Right renal cortex interstitium (tissue), 3 donors: Measurements from ENCODE around the gene MAX. TPM values are rescaled to one million over a fixed set of nuclear protein-coding genes. Genes with fewer than 3 reads are reported as not detected.
"Not testable (repeated sequence)": the region's sequence is repeated elsewhere in the genome, so short reads cannot be mapped to it uniquely, and the experiment has no call there.

Experiments
- DNase-seq, 3 donors: peaks; one replicate each; pipeline ENCODE4 v3.0.0-alpha.2; 2013; ENCODE audit warnings: low read depth in 3 of 3, low spot score in 2 of 3
- polyA plus RNA-seq, 3 donors: library from polyadenylated mRNA; unstranded; fragments of 120-200 nt; gene quantifications; one replicate each; pipeline ENCODE4 v1.2.1, GENCODE V29; 2013; ENCODE audit not compliant: insufficient read length in 3 of 3

MAX gene
- polyA plus RNA-seq, 3 donors = 55.5 to 62.5 (median 61.5) TPM

- DNase-seq = no peak
Observed at GRCh38 chr14:65041434-65041915, 60.8 kb downstream of the MAX start.

DNA sequence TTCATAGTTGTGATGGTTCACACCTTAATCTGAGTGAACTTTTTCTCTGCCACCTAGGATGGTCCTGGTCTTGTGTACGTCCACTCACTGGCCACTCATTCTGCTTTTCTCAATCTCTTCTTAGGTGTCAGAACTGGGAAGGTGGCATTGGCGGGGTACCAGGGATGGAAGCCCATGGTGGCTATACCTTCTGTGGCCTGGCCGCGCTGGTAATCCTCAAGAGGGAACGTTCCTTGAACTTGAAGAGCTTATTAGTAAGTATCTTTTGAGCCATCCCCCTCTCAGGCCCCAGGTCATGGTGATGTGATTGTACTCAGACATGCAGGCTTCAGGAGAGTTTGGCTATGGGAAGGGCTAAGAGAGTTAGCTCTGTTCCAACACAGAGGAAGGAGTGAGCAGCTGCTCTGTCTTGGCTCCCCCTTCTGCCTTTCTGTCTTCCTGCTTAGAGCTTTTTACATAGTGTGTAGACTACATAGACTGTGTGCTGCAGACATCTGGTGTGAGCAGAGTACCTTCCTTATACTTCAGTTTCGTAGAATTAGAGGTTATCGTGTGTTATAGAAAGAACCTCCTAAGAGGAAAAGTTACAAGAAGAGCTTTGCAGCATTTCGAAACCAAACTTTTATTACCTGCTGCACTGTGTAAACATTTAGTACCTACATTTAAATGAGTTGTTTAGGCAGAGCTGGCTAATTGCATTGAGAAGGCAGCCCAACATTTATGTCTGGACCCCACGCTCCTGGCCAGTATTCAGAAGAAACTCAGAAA lies 61.5 kb downstream of the MAX start:
- no peak for DNase-seq

GRCh38 chr14:65038966-65039365 lies 63.4 kb downstream of the MAX start:
- DNase-seq = no peak

DNA sequence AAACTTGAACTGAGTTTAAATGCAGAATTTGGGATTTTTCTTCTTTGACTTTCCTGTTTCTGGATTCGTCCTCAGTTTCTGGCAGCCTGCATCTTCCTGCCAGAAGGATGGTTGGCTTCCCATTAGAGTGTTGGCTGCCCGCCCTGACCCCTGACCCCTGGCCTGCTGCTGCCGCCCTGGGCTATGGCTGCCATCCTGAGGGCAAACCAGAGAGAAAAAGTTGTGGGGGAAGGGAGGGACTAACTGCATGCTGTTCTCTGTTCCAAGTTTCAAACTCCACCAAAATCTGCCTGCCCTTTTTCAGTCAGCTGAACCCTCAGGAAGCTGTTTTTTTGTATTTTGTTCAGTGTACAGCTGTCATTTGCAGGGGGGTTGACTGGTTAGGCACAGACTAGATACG lies 67.3 kb downstream of the MAX start:
- no peak for DNase-seq

- no peak for DNase-seq
Observed at GRCh38 chr14:65034021-65034420, 68.3 kb downstream of the MAX start.

DNA sequence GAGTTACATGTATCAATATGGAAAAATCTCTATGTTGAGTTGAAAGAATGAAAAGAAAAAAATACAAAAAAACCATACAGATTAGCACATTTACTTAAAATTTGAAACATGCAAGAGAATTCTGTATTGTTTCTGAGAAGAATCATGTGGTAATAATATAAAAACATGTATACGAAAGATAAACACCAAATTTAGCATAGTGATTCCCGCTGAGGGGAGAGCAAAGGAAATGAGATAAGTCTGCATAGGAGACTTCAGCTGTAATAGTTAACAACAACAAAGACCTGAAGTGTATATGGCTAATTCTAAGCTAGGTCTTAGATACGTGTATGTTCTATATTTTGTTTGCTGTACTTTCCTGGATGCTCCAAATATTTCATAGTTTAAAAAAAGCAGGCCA lies 69.1 kb downstream of the MAX start:
- DNase-seq = no peak

GRCh38 chr14:65032319-65032718 lies 70.0 kb downstream of the MAX start:
- no peak for DNase-seq

DNA sequence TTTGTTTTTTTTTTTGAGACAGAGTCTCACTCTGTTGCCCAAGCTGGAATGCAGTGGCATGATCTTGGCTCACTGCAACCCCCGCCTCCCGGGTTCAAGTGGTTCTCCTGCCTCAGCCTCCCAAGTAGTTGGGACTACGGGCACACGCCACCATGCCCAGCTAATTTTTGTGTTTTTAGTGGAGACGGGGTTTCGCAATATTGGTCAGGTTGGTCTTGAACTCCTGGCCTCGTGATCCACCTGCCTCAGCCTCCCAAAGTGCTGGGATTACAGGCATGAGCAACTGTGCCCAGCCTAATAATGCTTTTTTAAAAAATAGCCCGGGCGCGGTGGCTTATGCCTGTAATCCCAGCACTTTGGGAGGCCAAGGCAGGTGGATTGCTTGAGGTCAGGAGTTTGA lies 71.0 kb downstream of the MAX start:
- not testable (repeated sequence) for DNase-seq

GRCh38 chr14:65028937-65029336 lies 73.4 kb downstream of the MAX start:
- no peak for DNase-seq

DNA sequence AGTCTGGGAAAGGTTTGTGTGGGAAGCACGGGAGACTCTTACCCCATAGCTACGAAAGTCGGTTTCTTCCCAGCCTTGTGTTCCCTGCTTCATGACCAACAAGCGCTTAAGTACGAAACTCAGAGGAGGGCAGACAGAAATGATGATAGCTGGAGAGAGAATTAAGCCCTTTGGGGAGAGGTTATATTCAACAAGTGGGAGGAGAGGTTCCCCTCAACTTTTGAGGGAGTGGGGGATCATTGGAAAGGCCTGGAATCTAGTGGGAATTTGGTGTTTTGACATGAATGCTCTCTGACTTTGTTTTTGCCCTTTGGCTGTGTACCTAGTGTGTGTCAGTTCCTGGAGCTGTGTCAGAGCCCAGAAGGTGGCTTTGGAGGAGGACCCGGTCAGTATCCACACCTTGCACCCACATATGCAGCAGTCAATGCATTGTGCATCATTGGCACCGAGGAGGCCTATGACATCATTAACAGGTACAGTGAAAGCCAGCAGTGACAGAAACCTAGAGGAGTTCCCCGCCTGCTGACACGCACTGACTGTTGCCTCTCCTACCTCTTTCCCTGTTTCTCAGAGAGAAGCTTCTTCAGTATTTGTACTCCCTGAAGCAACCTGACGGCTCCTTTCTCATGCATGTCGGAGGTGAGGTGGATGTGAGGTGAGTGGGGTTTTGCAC lies 75.1 kb downstream of the MAX start:
- no peak for DNase-seq

GRCh38 chr14:65026526-65026925 lies 75.8 kb downstream of the MAX start:
- DNase-seq = no peak

- DNase-seq = no peak
Observed at GRCh38 chr14:65025818-65026217, 76.5 kb downstream of the MAX start.

Other genes starting within 250 kb of the MAX start
- gene SPTB, start 222.6 kb downstream of the MAX start, polyA plus RNA-seq = 10 to 100 TPM; 11.0 to 13.2 (median 12.6) TPM
- 10 to 100 TPM; 71.0 to 76.7 (median 73.2) TPM for gene CHURC1, start 188.1 kb downstream of the MAX start, polyA plus RNA-seq
- 1 to 10 TPM in 1 of 3 donors, under 1 TPM in 2; 0.22 to 2.2 (median 0.94) TPM for gene GPX2, start 159.8 kb downstream of the MAX start, polyA plus RNA-seq
- gene RAB15, start 130.2 kb downstream of the MAX start, polyA plus RNA-seq = 10 to 100 TPM; 18.5 to 25.8 (median 24.3) TPM
- 10 to 100 TPM; 27.2 to 33.4 (median 28.4) TPM for gene FNTB, start 115.6 kb downstream of the MAX start, polyA plus RNA-seq